ENCODE measurements around the gene FOXF1.

FOXF1 gene

GRCh38 chr16:86558355-86559193 lies 48.2 kb downstream of the FOXF1 start:
- DNase-seq: no peak

DNA sequence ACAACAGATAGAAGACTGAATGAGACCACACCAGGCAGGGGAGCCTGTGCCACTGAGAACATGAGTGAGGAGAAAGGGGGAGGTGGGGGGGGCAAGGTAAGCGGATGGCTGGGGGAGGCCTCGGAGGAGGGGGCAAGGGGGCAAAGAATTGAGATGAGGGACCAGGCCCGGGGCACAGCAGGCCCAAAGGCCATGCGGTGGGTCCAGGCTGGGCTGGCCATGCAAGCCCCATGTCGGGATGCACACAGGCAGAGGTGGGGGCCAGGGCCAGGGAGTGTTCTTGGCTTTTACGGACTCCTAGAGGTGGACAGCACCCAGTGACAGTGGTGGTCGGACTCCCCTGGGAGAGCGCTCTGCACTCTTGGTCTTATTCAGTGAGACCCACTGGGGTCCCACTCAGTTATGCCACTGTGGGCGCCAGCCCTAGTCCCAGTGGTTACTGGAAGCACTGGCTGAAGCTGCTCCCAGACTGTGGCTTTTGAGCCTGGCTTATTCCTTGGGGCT lies 49.5 kb downstream of the FOXF1 start:
- DNase-seq: no peak

DNA sequence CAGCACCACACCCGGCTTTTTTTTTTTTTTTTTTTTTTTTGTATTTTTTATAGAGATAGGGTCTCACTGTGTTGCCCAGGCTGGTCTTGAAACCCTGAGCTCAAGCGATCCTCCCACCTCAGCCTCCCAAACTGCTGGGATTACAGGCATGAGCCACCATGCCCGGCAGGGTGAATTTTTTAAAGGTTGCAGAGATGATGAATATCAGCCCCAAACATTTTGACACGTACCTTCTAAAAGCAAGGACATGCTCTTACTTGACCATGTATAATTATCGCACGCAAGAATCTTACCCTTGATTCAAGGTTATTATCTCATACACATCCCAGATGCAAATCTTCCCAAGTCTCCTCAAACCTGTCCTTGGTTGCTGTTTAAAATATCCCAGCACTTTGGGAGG lies 52.0 kb downstream of the FOXF1 start:
- no peak for DNase-seq

DNA sequence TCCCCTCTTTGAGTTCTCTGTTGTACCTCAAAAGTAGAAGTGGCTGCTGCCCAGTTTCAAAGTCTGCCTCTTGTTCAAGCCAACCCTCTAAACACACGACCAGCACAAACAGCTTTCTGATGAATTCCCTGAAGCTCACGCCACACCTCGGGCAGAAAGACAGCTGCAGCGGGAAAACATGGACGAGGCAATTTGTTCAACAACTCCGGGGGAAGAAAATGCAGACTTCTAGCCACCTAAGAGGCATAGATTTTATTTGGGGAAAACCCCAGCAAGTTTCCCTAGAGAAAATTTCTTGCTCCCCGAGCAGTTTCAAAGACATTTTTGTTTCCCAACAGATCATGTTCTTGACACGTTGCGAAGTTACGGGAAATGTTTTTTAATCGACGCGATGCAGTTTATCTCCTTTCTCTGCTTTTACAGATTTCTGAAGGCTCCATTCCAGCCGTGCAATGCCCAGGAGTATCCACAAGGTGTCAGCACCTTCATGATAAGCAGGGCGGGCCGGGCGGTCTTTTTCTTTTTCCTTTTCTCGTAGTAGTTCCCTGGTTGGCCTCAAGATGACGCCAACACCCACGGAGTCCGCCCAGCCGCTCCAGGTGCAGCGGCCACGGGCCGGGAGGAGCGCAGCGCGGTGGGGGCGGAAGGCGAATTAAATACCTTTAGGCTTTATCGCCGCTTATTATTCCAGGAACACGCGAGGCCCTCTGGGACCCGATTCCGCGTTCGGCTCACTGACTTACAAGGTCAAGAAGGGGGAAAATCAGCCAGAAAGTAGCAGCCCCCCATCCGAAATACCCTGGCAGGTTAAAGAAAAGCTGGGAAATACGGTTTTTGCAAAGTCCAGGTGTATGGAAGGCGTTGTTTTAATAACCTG lies 53.4 kb downstream of the FOXF1 start:
- peak; percentile 84 for DNase-seq
